ENCODE data around the gene NPC1L1. TPM values are rescaled to one million over a fixed set of nuclear protein-coding genes. Genes with fewer than 3 reads are reported as not detected.

Gene NPC1L1
- total and polyA plus RNA-seq, 10 of the 15 experiments (the other 5 are each of a cell fraction or from before 2014, with no cell fraction given): 0.01 to 0.90 TPM; not detected in 8

GRCh38 chr7:44573464-44574286 lies 32.5 kb upstream of the NPC1L1 start, which contains the start of gene DDX56:
TSS of gene DDX56 (minus strand) at chr7:44573908. CDS start at chr7:44573895, 13 bp downstream.
- intact Hi-C loops (cut with micrococcal nuclease; ENCODE audit: unreplicated experiment): no loop called here
- WGBS (ENCODE audit: insufficient coverage, insufficient replicate concordance, low lambda C conversion rate, missing lambda C conversion rate): 2% methylated on average over 74 of the region's 74 CpGs
- ATAC-seq (peak; percentile 97), DNase-seq (ENCODE audit: low read depth, low spot score) (peak; percentile 84), FAIRE-seq (peak; percentile 99)
- no peaks in the 10 kb centered on the region; the same call in 1 of the 2 replicates for H4K20me1 ChIP-seq (ENCODE audit: control insufficient read depth, insufficient read depth)
- CTCF ChIA-PET: interaction anchor here (1.0 to 4.4 kb wide), 4 partner anchors 9 to 333 kb away, joined by 3 to 23 read pairs (median 6); no protein-coding TSS in a partner anchor
- no TSS peak for BruUV-seq (replicated peaks)
- H3K27me3 ChIP-seq (replicated peaks in 1 of 2; ENCODE audit: control insufficient read depth in 2 of 2, insufficient read depth in 2 of 2, low read length in 1 of 2): no peaks in the 10 kb centered on the region
- POLR2A ChIA-PET: interaction anchor here (0.6 to 3.0 kb wide), 13 partner anchors 8 to 532 kb away, joined by 3 to 18 read pairs (median 4); partner anchors contain the start of genes PPIA and TMED4
- H3K4me3 ChIP-seq: peak within 1 kb of the TSS; percentile 94
- H3K9me3 ChIP-seq (replicated peaks; ENCODE audit: control insufficient read depth, insufficient read depth, low read length): no peaks in the 10 kb centered on the region
- peaks cover 35% of the 10 kb centered on the region for H3K79me2 ChIP-seq (ENCODE audit: control insufficient read depth, insufficient read depth, low read length)
- H3K9ac ChIP-seq (ENCODE audit: control insufficient read depth, insufficient read depth, low read length): peak within 1 kb of the TSS; percentile 92
- in situ Hi-C loops (cut with MboI): no loop called here
- peak within 1 kb of the TSS; percentile 93 for H2AFZ ChIP-seq (ENCODE audit: control insufficient read depth, low read depth, low read length)
- peak within 1 kb of the TSS; percentile 94 for H3K27ac ChIP-seq (ENCODE audit: control insufficient read depth, insufficient read depth)
- RAD21 ChIA-PET (ENCODE audit: unreplicated experiment): interaction anchor here (0.6 to 2.6 kb wide), 10 partner anchors 9 to 276 kb away, joined by 3 to 9 read pairs (median 4); partner anchors contain the start of genes NUDCD3, OGDH and TMED4
- peaks cover 11% of the 10 kb centered on the region for H3K4me1 ChIP-seq (ENCODE audit: control insufficient read depth, insufficient read depth, low read length)
- H3K36me3 ChIP-seq (ENCODE audit: control insufficient read depth in 2 of 2, insufficient read depth in 2 of 2, low read length in 1 of 2): peaks cover 22 to 35% of the 10 kb centered on the region in 2 experiments
- H3K4me2 ChIP-seq (ENCODE audit: control insufficient read depth, insufficient read depth): peak within 1 kb of the TSS; percentile 85
- SMC1A ChIA-PET (ENCODE audit: uncharacterized antibody, unreplicated experiment): interaction anchor here (1.0 to 4.1 kb wide), 6 partner anchors 9 to 563 kb away, joined by 3 to 17 read pairs (median 3); partner anchors contain the start of genes H2AZ2 and TMED4
- TF ChIP-seq BACH1 (IDR thresholded peaks at IDR 0.05; ENCODE audit: borderline replicate concordance): peak; percentile 59; the same call in 1 of the 2 replicates
- TF ChIP-seq NR2F1 (conservative IDR thresholded peaks at IDR 0.05): peak; percentile 62
- TF ChIP-seq ZSCAN29 (IDR thresholded peaks at IDR 0.05): no peak
- TF ChIP-seq HDAC6 (IDR thresholded peaks at IDR 0.05; ENCODE audit: unreplicated experiment): peak; percentile 61
- TF ChIP-seq FOXK2 (IDR thresholded peaks at IDR 0.05): peak; percentile 20; the same call in 1 of the 2 replicates
- TF ChIP-seq BCL3 (IDR thresholded peaks at IDR 0.05; ENCODE audit: borderline replicate concordance, insufficient read depth, low read depth, low read length, poor library complexity, severe bottlenecking): no peak
- peak; percentile 53; the same call in 1 of the 2 replicates for TF ChIP-seq RB1 (IDR thresholded peaks at IDR 0.05; ENCODE audit: borderline replicate concordance)
- TF ChIP-seq POLR2AphosphoS2 (IDR thresholded peaks at IDR 0.05; ENCODE audit: low read depth, low read length): peak; percentile 89
- TF ChIP-seq BCLAF1 (IDR thresholded peaks at IDR 0.05): no peak
- TF ChIP-seq MAX (IDR thresholded peaks at IDR 0.05; ENCODE audit: low read depth, low read length): peak; percentile 96
- no peak for TF ChIP-seq ZNF217 (IDR thresholded peaks at IDR 0.05)
- peak; percentile 85; the same call in 1 of the 2 replicates for TF ChIP-seq PML (IDR thresholded peaks at IDR 0.05; ENCODE audit: low read length)
- TF ChIP-seq NR2C2 (IDR thresholded peaks at IDR 0.05; ENCODE audit: borderline replicate concordance, control insufficient read depth, insufficient read length, low read depth): no peak
- TF ChIP-seq EP300 (IDR thresholded peaks at IDR 0.05; ENCODE audit: borderline replicate concordance in 1 of 2, control insufficient read depth in 1 of 2, low read depth in 2 of 2, low read length in 2 of 2): no peak
- no peak for TF ChIP-seq MEF2B (IDR thresholded peaks at IDR 0.05; ENCODE audit: partially characterized antibody, poor library complexity, severe bottlenecking)
- TF ChIP-seq MTA2 (IDR thresholded peaks at IDR 0.05; ENCODE audit: low read depth): no peak
- no peak for TF ChIP-seq BCL11A (IDR thresholded peaks at IDR 0.05; ENCODE audit: low read depth, low read length)
